Measurements from ENCODE around the gene AP3M1.
"Not testable (repeated sequence)": the region's sequence is repeated elsewhere in the genome, so short reads cannot be mapped to it uniquely, and the experiment has no call there.

AP3M1 gene

GRCh38 chr10:74156919-74157289, 6.3 kb upstream of the AP3M1 start:
- Histone ChIP-seq H3K27ac (ENCODE audit: low read depth, low read length) (no peak overlapping the region), H3K9me3 (ENCODE audit: control insufficient read depth, insufficient read depth, low read depth, low read length) (no peaks in the 10 kb centered on the region)

DNA sequence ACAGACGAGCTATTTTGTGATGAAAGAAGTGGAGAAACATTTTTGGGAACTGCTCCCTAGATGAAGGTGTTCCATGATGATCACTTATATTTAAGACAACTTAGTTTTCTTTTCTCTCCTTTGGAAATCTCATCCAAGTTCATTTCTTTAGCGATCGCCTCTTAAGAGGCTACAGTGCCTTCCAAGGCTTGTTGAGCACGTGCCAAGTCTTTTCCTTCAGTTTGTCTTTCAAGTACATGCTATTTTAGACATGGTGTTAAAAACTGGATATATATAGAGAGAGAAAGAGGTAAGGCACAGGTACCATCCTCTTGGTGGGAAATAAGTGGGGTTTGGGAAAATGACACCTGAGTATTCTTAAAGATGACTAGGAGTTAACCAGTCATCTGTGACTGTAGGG, 3.0 kb upstream of the AP3M1 start:
- Histone ChIP-seq H3K9ac (ENCODE audit: low read length) (no peak overlapping the region), H3K4me3 (ENCODE audit: low read depth, low read length) (no peak overlapping the region), H3K9me3 (ENCODE audit: control insufficient read depth, insufficient read depth, low read depth, low read length) (no peaks in the 10 kb centered on the region), H3K4me1 (ENCODE audit: control insufficient read depth, insufficient read depth, low read length) (peaks cover 5% of the 10 kb centered on the region; the same call in 1 of the 2 replicates), H3K36me3 (ENCODE audit: control insufficient read depth, insufficient read depth, low read length) (0 out of 2 replicates have a peak, but pooled peaks cover 2% of the 10 kb centered on the region), H3K27ac (ENCODE audit: low read depth, low read length) (no peak overlapping the region), H3K27me3 (ENCODE audit: control insufficient read depth, insufficient read depth, low read length) (no peaks in the 10 kb centered on the region)

More at GRCh38 chr10:74156919-74157289, 6.3 kb upstream of the AP3M1 start:
- H3K36me3 ChIP-seq (ENCODE audit: control insufficient read depth, insufficient read depth, low read length) = peaks cover 4% of the 10 kb centered on the region; the same call in 1 of the 2 replicates
- no peak overlapping the region for H3K9ac ChIP-seq (ENCODE audit: low read length)
- 0 out of 2 replicates have a peak, but pooled peaks cover 3% of the 10 kb centered on the region for H3K4me1 ChIP-seq (ENCODE audit: control insufficient read depth, insufficient read depth, low read length)
- H3K4me3 ChIP-seq (ENCODE audit: low read depth, low read length) = no peak overlapping the region
- no peaks in the 10 kb centered on the region for H3K27me3 ChIP-seq (ENCODE audit: control insufficient read depth, insufficient read depth, low read length)

DNA sequence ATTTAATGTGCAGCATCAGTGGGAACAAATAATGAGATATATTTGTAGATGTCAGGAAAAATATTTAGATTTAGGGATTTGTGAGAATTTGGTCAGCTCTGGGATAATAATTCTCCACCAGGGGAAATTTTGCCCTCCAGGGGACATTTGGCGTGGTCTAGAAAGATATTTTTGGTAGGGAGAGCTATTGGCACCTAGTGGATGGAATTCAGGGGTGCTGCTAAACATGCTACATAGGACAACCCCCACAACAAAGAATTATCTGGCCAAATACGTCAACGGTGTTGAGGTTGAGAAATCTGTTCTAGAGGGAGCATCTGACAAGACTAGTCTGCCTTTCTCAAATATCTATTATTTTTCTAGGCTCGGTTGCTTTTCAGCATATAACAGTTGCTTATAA, 2.5 kb upstream of the AP3M1 start:
- H3K27ac ChIP-seq (ENCODE audit: low read depth, low read length) = no peak overlapping the region
- H3K36me3 ChIP-seq (ENCODE audit: control insufficient read depth, insufficient read depth, low read length) = 0 out of 2 replicates have a peak, but pooled peaks cover 2% of the 10 kb centered on the region
- H3K9me3 ChIP-seq (ENCODE audit: control insufficient read depth, insufficient read depth, low read depth, low read length) = no peaks in the 10 kb centered on the region
- H3K4me1 ChIP-seq (ENCODE audit: control insufficient read depth, insufficient read depth, low read length) = peaks cover 5% of the 10 kb centered on the region; the same call in 1 of the 2 replicates
- no peak overlapping the region for H3K4me3 ChIP-seq (ENCODE audit: low read depth, low read length)
- no peaks in the 10 kb centered on the region for H3K27me3 ChIP-seq (ENCODE audit: control insufficient read depth, insufficient read depth, low read length)
- H3K9ac ChIP-seq (ENCODE audit: low read length) = no peak overlapping the region

GRCh38 chr10:74151879-74152722, 1.5 kb upstream of the AP3M1 start:
- Histone ChIP-seq H3K9me3 (ENCODE audit: control insufficient read depth, insufficient read depth, low read depth, low read length) (no peaks in the 10 kb centered on the region), H3K36me3 (ENCODE audit: control insufficient read depth, insufficient read depth, low read length) (0 out of 2 replicates have a peak, but pooled peaks cover 2% of the 10 kb centered on the region), H3K9ac (ENCODE audit: low read length) (peak overlapping the region; percentile 99), H3K4me1 (ENCODE audit: control insufficient read depth, insufficient read depth, low read length) (peaks cover 5% of the 10 kb centered on the region; the same call in 1 of the 2 replicates), H3K27me3 (ENCODE audit: control insufficient read depth, insufficient read depth, low read length) (no peaks in the 10 kb centered on the region), H3K27ac (ENCODE audit: low read depth, low read length) (peak overlapping the region; percentile 27), H3K4me3 (ENCODE audit: low read depth, low read length) (peak overlapping the region; percentile 86)

- peak within 1 kb of the TSS; percentile 98 for H3K27ac ChIP-seq (ENCODE audit: low read depth, low read length)
- H3K27me3 ChIP-seq (ENCODE audit: control insufficient read depth, insufficient read depth, low read length) = no peaks in the 10 kb centered on the region
- H3K9ac ChIP-seq (ENCODE audit: low read length) = peak within 1 kb of the TSS; percentile 99
- H3K4me3 ChIP-seq (ENCODE audit: low read depth, low read length) = peak within 1 kb of the TSS; percentile 86
- H3K9me3 ChIP-seq (ENCODE audit: control insufficient read depth, insufficient read depth, low read depth, low read length) = no peaks in the 10 kb centered on the region
- H3K4me1 ChIP-seq (ENCODE audit: control insufficient read depth, insufficient read depth, low read length) = peaks cover 5% of the 10 kb centered on the region; the same call in 1 of the 2 replicates
- peaks cover 6% of the 10 kb centered on the region; the same call in 1 of the 2 replicates for H3K36me3 ChIP-seq (ENCODE audit: control insufficient read depth, insufficient read depth, low read length)
Measured at GRCh38 chr10:74150990-74151878, 606 bp upstream of the AP3M1 start, which contains the start of gene ADK. Gene ADK (plus strand): TSS chr10:74151221. CDS start chr10:74151279, 58 bp downstream.

GRCh38 chr10:74146980-74147379, 3.6 kb downstream of the AP3M1 start:
- H3K9ac ChIP-seq (ENCODE audit: low read length); H3K9me3 ChIP-seq (ENCODE audit: control insufficient read depth, insufficient read depth, low read depth, low read length); H3K27ac ChIP-seq (ENCODE audit: low read depth, low read length); H3K36me3 ChIP-seq (ENCODE audit: control insufficient read depth, insufficient read depth, low read length); H3K4me3 ChIP-seq (ENCODE audit: low read depth, low read length); H3K4me1 ChIP-seq (ENCODE audit: control insufficient read depth, insufficient read depth, low read length); H3K27me3 ChIP-seq (ENCODE audit: control insufficient read depth, insufficient read depth, low read length): not testable (repeated sequence)

DNA sequence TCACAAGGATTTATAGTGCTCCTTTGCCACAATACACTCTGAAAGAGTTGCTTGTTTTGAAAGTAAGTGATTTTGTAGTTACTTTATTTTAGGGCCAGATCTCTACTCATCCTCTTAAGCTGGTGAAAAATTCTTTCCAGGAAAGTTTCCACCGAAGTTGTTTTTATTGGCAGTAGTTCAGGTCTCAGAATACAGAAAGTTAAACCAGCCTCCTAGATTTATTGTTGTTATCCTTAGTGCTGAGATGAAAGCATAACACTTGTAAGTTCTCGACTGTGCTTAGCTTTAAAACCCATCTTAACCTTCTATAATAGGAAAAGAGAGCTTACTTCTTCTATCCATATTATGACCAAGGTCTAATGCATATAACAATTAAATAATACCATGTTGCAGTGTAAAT, 5.5 kb downstream of the AP3M1 start:
- no peak overlapping the region for H3K4me3 ChIP-seq (ENCODE audit: low read depth, low read length)
- H3K9me3 ChIP-seq (ENCODE audit: control insufficient read depth, insufficient read depth, low read depth, low read length) = no peaks in the 10 kb centered on the region
- H3K9ac ChIP-seq (ENCODE audit: low read length) = no peak overlapping the region
- no peak overlapping the region for H3K27ac ChIP-seq (ENCODE audit: low read depth, low read length)
- H3K36me3 ChIP-seq (ENCODE audit: control insufficient read depth, insufficient read depth, low read length) = peaks cover 4% of the 10 kb centered on the region; the same call in 1 of the 2 replicates
- H3K27me3 ChIP-seq (ENCODE audit: control insufficient read depth, insufficient read depth, low read length) = no peaks in the 10 kb centered on the region
- H3K4me1 ChIP-seq (ENCODE audit: control insufficient read depth, insufficient read depth, low read length) = peaks cover 5% of the 10 kb centered on the region; the same call in 1 of the 2 replicates

DNA sequence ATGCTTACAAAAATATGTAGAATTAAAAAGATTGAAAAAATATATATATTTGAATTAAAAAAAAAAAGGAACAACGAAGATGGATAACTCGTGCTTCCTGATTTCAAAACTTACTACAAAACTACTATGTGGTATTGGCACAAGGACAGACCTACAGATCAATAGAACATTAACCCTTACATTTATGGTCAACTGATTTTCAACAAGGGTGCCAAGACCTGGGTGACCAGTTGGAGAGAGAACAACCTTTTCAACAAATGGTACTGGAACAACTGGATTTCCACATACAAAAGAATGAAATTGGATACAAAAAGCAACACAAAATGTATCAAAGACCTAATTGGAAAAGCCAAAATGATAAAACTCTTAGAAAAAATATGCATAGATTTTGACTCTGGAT, 10.1 kb downstream of the AP3M1 start:
- H3K27ac ChIP-seq (ENCODE audit: low read depth, low read length) = no peak overlapping the region
- no peaks in the 10 kb centered on the region for H3K9me3 ChIP-seq (ENCODE audit: control insufficient read depth, insufficient read depth, low read depth, low read length)
- H3K4me1 ChIP-seq (ENCODE audit: control insufficient read depth, insufficient read depth, low read length) = no peaks in the 10 kb centered on the region
- H3K4me3 ChIP-seq (ENCODE audit: low read depth, low read length) = no peak overlapping the region
- peaks cover 26% of the 10 kb centered on the region for H3K36me3 ChIP-seq (ENCODE audit: control insufficient read depth, insufficient read depth, low read length)
- no peaks in the 10 kb centered on the region for H3K27me3 ChIP-seq (ENCODE audit: control insufficient read depth, insufficient read depth, low read length)
- no peak overlapping the region for H3K9ac ChIP-seq (ENCODE audit: low read length)

DNA sequence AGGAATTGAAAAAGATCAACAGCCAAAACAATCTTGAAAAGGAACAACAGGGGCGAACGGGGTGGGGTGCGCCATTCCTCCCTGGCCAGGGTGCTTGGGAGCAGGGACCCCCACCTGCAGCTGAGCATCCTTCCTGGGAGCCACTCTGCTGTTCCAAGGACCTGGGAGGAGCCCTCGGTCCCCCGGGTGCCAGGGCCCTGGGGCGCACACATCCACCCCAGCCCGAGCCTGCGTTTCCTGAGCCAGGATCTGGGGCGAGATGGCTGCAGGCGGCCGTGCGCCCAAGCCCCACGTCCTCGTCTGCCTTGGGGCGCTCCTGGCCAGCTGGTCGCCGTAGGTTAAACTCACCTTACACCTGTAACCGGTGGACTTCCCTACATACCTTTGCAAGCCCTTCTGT, 10.6 kb downstream of the AP3M1 start:
- Histone ChIP-seq H3K9ac (ENCODE audit: low read length) (no peak overlapping the region), H3K27ac (ENCODE audit: low read depth, low read length) (no peak overlapping the region), H3K36me3 (ENCODE audit: control insufficient read depth, insufficient read depth, low read length) (peaks cover 32% of the 10 kb centered on the region), H3K27me3 (ENCODE audit: control insufficient read depth, insufficient read depth, low read length) (no peaks in the 10 kb centered on the region), H3K9me3 (ENCODE audit: control insufficient read depth, insufficient read depth, low read depth, low read length) (no peaks in the 10 kb centered on the region), H3K4me3 (ENCODE audit: low read depth, low read length) (no peak overlapping the region), H3K4me1 (ENCODE audit: control insufficient read depth, insufficient read depth, low read length) (no peaks in the 10 kb centered on the region)

GRCh38 chr10:74138596-74138995, 12.0 kb downstream of the AP3M1 start:
- not testable (repeated sequence) for H3K4me1 ChIP-seq (ENCODE audit: control insufficient read depth, insufficient read depth, low read length); H3K27me3 ChIP-seq (ENCODE audit: control insufficient read depth, insufficient read depth, low read length); H3K9ac ChIP-seq (ENCODE audit: low read length); H3K27ac ChIP-seq (ENCODE audit: low read depth, low read length); H3K4me3 ChIP-seq (ENCODE audit: low read depth, low read length); H3K9me3 ChIP-seq (ENCODE audit: control insufficient read depth, insufficient read depth, low read depth, low read length)
- H3K36me3 ChIP-seq (ENCODE audit: control insufficient read depth, insufficient read depth, low read length) = peaks cover 43% of the 10 kb centered on the region
